Fibroblast of peridontal ligament (primary cell): ENCODE results near the gene CCT2.
"Not testable (repeated sequence)": the region's sequence is repeated elsewhere in the genome, so short reads cannot be mapped to it uniquely, and the experiment has no call there.

Source experiments
- DNase-seq: peaks from one replicate; pipeline ENCODE4 v3.0.0-alpha.2; 2010; ENCODE audit errors: extremely low read depth

The CCT2 gene

GRCh38 chr12:69588527-69588926 lies 3.3 kb downstream of the CCT2 start:
- DNase-seq, result no peak

DNA sequence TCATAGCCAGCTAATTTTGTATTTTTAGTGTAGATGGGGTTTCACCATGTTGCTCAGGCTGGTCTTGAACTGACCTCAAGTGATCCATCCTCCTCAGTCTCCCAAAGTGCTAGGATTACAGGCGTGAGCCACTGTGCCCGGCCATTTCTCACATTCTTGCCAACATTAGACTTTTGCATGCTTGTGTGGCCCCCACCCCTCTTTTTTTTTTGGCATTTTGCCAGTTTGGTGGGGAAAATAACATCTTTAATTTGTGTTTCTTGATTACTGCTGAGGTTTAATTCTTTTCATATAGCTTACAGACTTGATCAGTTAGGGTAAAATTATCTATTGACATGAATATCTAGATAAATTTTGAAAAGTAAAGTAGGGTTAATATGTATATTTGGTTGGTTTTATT lies 3.8 kb downstream of the CCT2 start:
- no peak for DNase-seq

DNA sequence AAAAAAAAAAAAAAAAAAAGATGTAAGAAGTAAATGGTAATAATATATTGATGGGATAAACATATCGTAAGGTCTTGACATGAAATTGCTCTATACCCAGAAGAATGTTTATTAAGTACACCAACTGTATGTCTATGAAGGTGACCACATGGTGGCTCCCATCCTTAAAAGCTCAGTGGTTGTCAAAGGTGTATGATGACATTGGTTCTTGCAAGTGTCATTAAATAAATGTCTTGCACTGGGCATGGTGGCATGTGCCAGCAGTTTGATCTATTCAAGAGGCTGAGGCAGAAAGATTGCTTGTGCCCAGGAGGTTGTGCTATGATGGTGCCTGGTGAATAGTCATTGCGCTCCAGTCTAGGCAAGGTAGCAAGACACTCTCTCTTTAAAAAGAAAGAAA lies 10.4 kb downstream of the CCT2 start:
- DNase-seq, result no peak

DNA sequence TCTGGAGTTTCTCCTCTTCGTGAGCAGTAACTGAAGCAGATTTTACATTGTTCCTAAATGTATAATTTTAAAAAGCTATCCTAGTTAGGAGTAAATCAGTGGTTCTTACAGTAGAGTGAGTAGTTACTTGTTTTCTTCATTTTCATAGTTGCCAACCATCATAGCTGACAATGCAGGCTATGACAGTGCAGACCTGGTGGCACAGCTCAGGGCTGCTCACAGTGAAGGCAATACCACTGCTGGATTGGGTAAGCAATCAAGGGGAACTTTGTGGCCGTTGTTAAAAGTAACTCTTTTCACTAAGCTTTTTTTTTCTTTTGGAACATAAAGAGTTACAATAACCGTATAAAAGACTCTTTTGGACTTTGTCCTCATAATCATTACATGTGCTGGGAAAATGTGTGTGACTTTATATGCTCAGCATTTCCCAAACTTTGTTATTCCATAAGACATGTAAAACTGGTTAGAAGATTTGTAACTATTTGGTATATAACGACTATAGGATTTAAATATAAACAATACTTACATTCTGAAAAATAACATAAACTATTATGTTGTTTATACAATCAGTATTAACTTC lies 13.0 kb downstream of the CCT2 start:
- DNase-seq, result no peak

DNA sequence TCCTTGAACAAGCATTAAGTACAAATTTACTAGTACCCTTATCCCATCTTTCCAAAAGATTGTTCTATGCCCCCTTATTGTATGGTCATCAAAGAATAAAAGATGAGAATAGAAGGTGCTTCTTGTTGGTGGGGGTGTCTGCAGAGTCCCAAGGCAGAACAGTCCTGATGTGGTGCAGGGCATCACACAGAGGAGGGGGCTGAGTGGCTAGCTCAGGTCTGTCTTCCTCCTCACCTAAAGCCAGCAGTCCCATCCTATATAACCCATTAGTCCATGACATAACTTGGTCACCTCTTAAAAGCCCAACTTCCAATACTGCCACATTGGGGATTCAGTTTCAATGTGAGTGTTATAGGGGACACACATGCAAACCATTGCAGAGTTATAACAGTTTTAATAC lies 15.5 kb downstream of the CCT2 start:
- DNase-seq, result no peak

- no peak for DNase-seq
Measured at GRCh38 chr12:69601962-69602685, 16.9 kb downstream of the CCT2 start.

- DNase-seq, result no peak
Measured at GRCh38 chr12:69602954-69603353, 17.7 kb downstream of the CCT2 start.

DNA sequence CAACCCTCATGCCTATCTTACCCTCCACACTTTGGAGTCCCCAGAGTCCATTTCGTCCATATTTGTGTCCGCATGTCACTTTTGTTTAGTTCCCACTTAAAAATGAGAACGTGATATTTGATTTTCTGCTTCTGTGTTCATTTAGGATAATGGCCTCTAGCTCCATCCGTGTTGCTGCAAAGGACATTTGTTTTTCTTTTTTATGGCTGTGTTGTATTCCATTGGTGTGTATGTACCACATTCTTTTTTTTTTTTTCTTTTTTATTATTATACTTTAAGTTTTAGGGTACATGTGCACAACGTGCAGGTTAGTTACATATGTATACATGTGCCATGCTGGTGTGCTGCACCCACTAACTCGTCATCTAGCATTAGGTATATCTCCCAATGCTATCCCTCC lies 18.3 kb downstream of the CCT2 start:
- not testable (repeated sequence) for DNase-seq

- DNase-seq, result not testable (repeated sequence)
Measured at GRCh38 chr12:69604275-69604674, 19.0 kb downstream of the CCT2 start.

DNA sequence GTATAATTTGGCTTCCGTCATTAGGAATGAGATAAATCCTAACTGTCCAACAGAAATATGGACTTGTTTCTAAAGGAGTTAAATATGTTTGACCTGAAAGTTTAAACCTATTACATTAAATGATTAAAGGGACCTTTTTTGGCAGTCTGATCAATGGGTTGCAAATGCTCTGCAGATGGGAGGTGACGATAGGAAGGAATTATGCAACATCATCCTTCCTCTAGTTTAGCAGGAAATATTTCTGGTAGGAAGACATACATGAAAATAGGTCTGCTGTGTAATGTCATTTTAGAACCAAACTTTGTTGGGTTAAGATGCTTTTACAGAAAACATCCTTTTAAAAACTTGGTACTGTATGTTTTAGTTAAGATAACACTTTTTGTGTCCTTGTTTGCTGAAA lies 22.9 kb downstream of the CCT2 start:
- peak; percentile 4 for DNase-seq

DNA sequence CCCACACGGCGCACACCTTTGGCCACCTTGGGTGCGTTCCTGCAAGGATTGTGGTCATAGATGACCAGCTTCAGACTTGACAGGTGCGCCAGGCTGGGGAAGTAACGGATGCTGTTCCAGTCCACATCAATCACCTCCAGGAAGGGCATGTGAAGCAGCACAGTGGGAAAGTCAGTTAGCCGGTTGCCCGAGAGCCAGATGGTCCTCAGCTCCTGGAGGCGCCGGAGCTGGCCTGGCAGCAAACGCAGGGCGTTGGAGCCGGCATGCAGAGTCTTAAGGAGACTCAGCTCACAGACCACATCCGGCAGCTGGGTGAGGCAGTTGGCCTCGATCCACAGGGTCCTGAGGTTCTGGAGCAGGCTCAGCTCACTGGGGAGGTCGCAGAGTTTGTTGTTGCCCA lies 24.9 kb downstream of the CCT2 start:
- no peak for DNase-seq

- no peak for DNase-seq
Measured at GRCh38 chr12:69610729-69611128, 25.5 kb downstream of the CCT2 start, which contains the start of gene LRRC10. Gene LRRC10 (minus strand): TSS chr12:69610907. CDS start chr12:69610838, 69 bp downstream.

- DNase-seq, result no peak
Measured at GRCh38 chr12:69613351-69613750, 28.1 kb downstream of the CCT2 start.

DNA sequence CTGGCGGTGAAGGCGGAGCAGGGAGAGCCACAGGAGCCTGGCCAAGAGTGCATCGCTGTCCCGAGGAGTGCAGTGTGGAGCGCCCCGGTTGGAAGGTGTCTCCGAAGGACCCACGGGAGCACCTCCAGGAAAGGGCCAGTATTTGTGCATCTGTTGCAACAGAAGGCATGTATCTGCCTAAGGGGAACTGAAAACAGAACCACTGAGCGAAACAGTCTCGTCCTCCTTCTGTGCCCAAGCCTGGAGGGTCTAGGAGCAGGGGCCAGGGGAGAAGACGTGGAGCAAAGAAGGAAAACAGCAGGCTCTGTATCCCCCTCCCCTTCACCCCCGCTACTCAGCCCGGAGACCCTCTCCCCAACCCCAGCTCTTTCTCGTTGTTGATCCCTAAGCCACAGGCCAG lies 30.8 kb downstream of the CCT2 start:
- no peak for DNase-seq

GRCh38 chr12:69619050-69619449 lies 33.8 kb downstream of the CCT2 start:
- DNase-seq, result peak; percentile 16

GRCh38 chr12:69620077-69620476 lies 34.8 kb downstream of the CCT2 start:
- DNase-seq, result no peak

DNA sequence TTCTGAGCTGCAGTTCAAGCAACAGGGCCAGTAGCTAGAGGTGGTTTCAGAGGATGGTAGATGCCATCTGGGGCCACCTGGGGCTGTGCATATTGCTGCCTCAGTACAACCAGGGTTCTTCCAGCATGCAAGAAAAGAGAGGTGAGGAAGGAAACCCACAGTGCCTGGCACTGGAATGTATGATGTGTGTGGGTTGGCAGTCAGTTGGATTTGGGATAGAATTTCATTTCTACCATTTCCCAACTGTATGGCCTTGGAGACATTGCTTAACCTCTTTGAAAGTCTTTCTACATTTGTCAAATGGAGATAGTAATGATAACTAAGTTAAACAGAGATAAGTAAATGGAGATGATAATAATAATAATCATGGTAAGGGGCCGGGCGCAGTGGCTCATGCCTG lies 35.7 kb downstream of the CCT2 start:
- DNase-seq, result peak; percentile 32

DNA sequence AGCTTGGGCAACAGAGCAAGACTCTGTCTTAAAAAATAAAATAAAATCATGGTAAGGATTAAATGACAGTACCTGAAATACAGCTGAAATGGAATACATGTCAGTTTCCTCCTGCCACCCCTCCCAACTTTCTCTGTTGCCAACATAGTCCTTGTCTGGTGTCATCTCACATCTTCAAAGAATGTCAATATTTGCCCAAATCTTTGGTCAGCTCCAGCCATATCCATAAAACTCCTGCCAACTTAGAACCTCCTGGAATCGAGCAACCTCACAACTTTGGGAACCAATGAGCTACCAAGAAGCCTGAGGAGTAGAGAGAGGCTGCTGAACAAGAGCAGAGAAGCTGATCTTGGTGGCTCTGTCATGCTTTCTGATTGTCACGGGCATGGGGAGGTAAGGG lies 36.3 kb downstream of the CCT2 start:
- DNase-seq, result no peak

DNA sequence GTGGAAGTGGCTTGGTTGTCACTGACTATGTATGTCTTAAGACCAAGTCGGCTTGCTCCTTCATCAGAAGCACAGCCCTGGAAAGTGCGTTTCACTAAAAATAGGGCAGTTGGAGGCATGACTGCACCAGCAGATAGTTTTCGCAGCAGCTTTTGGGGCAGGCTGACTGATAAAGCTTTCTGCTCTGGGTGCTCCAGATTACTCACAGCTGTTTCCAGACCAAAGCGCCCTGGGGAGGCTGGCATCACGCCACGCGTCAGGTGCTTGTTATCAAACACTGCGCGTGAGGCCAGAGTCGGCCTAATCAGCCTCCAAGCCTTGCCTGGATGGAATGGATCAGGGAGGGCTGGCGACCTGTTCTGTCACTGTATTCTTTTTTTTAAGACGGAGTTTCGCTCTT lies 38.7 kb downstream of the CCT2 start:
- DNase-seq, result no peak

DNA sequence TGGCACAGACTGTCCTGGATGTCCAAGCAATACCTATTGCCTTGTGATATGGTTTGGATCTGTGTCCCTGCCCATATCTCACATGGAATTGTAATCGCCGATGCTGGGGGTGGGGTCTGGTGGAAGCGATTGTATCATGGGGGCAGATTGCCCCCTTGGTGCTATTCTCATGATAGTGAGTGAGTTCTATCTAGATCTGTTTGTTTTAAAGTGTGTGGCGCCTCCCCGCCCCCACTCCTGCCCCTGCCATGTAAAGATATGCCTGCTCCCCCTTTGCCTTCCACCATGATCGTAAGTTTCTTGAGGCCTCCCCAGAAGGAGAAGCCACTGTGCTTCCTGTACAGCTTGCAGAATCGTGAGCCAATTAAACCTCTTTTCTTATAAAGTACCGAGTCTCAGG lies 42.2 kb downstream of the CCT2 start:
- no peak for DNase-seq

GRCh38 chr12:69630191-69630590 lies 44.9 kb downstream of the CCT2 start:
- DNase-seq, result no peak

DNA sequence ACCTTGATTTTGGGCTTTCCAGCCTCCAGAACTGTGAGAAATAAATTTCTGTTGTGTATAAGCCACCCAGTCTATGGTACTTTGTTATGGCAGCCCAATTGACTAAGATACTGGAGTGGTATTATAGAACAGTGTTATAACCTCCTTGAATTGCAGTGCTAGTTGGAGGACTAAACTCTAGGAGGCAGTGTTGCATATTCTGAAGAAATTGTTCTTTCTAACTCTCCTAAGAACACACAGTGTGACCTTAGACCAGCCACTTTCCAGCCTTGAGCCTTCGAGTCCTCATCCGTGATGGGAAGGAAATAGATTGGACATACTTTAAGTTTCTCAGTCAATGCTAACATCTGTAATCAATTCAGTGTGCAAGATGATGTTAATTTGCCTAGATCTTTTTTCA lies 47.8 kb downstream of the CCT2 start:
- DNase-seq, result no peak

DNA sequence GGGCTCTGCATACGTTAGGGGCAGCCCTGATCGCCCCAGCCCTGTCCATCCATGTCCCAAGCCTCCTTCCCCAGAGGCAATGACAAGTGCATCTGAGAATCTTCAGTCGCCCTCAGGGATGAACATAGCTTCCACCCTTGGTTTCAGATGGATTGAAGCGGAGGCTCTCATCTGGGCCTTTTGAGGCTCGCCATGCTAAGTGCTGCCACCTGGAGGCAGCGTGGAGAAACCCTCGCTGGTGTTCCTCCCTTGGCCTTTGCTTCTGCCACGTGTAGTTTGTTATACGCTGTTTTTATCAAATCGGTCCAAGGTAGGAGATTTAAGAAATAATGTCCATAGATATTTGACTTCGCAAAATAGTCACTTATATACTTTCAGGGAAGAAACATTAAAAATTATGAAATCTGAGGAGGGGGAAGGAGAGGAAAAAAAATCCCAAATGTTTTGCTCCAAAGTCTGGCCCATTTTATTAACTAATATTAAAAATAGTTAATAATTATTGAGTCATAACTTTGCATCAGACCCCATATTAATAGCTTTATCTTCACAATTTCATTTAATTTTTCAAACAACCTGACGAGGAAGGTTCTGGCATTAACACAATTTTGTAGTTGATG lies 54.2 kb downstream of the CCT2 start:
- peak; percentile 70 for DNase-seq
